Stimulated activated CD8-positive, alpha-beta memory T cell treated with anti-CD3 and anti-CD28 coated beads, Interleukin-15, amount 100 ng/mL, for 48 hours (primary cell): ENCODE measurements around the gene AGBL4.

Source experiments
- DNase-seq, 2 donors: peaks; one replicate each; pipeline ENCODE4 v3.0.0-alpha.2; 2020; ENCODE audit warnings: low read depth in 2 of 2

Gene AGBL4

DNA sequence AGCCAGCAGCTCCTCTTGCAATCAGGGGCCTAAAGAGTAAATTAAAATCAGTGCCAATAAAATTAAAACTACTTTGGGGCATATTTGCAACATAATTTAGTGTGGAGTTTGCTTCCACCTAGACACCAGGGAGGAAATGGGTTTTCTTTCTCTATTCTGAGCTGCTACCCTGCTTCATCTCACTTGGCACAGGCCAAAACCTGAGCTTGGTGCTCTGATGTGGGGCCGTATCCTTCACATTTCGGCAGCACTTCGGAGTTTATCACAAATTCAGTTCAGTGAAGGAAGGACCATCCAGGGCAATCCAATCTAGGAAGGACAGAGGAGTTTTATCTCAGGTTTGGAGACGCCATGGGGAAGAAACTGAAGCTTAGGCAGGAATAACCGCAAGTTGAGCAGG lies 1428.1 kb downstream of the AGBL4 start:
- no peak for DNase-seq

DNA sequence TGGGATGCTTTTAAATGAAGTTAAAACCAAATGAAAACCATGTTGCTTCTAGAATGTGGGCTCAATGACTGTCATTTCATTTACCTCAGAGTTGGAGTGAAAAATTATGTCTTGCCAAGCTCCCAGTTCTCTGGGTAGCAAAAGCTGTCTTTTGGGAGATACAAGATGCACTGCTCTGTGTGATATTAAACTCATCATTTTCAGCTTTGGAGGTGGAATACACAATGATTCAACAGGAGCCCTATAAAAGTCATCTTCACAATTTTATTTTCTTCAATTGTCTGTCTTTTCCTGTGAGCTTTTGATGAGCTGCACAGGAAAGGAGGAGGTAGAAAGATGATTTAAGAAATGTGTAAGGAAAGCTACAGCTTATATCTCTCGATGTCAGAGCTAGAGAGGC lies 1431.4 kb downstream of the AGBL4 start:
- no peak for DNase-seq

DNA sequence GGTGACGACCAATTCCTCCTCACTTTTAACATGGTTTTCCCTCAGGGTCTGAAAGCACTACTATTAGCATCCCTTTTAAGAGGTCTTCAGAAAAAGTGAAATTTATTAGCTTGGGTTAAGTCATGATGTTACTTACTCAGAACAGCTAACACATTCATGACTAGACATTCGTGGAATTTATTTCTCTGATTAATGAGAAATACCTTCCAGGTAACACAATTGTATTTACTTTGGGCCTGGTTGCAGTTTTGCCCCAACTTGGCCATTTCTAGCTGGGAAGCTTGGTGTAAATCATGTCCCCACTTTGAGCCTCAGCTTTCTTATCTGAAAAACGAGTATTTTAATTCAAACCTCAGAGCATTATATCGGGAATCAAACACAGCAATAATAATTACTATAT lies 1432.6 kb downstream of the AGBL4 start:
- no peak for DNase-seq

DNA sequence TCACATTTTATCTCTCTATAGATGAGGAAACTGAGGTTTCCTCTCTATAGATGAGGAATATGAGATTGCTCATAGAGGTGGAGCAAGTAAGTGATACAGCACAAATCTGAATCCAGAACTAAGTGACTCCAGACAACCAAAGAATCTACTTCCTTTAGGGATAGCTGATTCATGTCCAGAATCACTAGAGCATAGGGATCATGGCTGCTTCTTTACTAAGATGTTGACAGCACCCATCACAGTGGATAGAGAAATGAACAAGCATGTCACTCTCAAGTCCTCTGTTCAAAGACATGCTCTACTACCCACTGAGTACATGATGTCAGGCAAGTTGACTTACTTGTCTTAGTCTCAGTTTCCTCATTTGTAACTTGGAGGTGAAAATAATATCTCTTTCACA lies 1435.7 kb downstream of the AGBL4 start:
- no peak for DNase-seq

DNA sequence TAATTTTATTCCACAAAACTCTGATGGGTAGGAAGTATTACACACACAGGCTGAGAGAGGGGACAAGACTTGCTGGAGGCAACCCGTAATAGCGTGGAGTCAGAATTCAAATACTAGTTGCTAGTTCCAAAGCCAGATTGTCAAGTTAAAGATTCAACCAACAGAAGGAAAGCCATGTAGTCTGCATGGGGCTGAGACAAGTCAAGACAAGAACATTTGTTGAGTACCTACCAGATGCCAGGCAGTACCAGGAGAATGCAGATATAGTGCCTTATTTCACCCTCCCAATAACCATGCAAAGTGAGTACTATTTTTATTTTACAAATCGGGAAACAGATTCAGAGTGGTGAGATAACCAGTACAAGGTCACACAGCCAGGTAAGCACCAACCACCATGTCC lies 1441.3 kb downstream of the AGBL4 start:
- DNase-seq, result no peak

DNA sequence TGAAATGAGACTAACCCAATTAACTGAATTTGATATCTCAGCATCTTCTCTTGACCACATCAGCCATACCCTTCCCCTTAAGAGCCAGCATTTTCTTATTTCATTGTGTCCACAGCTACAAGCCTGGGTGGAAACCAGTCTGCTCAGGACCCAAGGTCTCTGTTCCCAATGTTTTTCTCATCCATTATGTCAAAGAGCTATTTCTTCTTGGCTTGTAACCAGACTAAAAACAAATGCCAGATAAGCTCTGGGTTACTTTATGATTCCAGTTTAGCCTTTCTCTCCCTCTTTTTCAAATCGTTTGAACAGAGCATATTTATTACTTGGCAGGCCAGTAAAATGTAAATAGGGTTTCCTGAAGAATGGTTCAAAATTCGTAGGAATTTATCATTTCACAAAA lies 1442.5 kb downstream of the AGBL4 start:
- no peak for DNase-seq

DNA sequence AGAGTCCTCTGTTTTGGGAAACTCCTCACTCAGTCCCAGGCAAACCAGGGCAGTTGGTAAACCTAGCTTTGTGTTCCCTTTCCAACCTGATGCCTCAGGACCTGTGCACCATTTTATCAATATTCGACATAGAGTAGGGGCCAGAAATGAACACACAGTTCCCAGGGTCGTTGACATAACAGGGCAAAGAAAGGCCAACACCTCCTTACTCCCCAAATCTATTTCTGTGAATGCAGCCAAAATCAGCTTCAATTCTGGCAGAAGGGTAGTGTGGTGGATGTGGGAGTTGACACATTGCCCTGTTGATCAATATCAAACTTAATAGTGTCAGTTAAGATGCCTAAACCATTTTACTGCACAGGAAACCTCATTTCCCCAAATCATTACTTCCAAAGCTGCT lies 1447.2 kb downstream of the AGBL4 start:
- no peak for DNase-seq

DNA sequence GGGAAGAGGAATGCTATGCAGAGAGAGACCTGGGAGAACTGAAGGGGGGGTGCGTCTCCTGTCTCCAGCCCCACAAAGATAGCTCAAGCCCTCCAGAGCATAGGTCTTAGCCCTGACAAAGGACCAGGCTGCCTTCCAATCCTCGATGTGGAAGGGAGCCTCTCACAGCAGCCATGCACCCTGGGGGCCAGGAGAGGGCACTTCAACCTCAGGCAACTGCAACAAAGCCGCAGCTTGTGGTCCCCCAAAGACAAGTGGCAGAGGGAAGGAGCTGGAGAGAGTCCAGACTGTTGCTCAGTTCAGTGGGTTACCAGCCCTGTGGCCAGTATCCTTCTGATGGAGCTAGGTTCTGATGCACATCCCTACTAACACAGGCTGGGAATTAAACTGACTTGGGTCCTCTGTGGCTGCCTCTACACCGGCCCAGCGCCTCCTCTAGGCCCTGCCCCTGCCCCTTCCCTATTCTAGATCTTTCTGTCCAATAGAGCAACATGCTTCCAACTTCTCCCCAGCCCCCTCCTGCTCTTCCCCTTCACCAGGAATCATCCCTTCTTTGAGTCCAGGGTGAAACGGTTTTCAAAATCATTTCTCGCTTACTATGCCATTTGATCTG lies 1451.0 kb downstream of the AGBL4 start:
- peak in 1 of 2 donors; percentile 2 for DNase-seq

DNA sequence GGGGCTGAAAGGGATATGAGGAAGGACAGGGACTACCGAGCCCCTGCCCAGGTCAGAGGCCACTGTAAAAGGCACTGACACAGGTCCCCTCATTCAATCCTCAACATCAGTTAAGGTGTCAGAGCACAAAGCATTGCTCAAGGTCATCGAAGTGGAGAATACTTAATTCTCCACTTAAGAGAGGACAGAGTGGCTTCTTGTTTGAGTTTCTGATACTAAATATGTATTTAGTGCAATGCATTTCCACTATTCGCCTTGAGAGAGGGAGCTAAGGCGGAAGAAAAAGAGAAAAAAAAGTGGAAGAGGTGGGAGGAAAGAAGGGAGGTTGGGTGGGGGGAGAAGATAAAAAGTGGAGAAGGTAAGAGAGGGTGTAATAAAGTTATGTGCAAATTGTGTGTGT lies 1451.6 kb downstream of the AGBL4 start:
- DNase-seq, result no peak

DNA sequence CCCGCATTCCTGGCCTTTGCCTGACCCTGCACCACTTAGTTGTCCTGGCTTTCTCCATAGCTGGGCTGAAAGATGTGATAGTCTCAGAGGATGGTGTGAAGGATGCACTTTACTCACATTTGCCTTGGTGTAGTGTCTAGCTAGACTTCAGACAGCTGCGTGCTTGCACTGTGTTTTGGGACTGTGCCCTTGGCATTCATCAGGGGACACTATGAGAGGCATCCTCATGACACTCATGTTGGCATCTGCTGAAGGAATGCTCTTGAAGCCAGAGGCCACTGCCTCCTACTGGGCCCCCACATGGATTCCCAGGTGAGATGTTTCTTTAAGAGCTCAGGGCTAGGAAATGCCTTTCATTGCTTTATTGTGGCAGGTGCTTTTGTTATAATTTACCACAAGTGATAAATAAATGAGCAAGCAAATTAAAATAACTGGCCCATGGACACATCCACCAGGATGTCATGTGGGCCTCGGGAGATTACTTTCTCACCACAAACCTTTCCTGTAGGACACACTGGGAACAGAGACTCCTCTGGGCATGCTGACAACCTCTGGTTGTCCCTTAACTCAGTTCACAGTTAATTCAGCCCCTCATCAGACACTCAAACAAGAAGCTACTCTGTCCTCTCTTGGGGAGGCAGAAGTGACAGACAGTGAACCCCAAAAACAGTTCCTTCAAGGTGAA lies 1452.3 kb downstream of the AGBL4 start:
- no peak for DNase-seq

DNA sequence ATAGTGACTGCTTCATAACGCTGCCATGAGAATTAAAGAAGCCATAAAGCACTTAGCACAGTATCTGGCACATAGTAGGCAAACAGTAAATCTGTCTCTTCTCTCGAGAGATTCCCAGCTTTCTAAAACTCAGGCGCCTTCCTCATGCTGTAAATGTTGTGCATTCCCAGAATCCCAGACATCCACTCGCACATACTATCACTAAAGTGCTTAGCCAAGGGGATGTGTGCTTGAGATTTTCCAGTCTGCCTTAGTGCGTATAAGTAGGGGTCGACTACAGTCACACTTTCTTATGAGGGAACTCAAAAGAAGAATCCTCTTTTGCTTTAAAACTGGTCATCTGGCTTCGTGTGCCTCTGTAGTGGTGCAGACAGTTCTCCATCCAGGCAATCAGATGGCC lies 1453.2 kb downstream of the AGBL4 start:
- no peak for DNase-seq

DNA sequence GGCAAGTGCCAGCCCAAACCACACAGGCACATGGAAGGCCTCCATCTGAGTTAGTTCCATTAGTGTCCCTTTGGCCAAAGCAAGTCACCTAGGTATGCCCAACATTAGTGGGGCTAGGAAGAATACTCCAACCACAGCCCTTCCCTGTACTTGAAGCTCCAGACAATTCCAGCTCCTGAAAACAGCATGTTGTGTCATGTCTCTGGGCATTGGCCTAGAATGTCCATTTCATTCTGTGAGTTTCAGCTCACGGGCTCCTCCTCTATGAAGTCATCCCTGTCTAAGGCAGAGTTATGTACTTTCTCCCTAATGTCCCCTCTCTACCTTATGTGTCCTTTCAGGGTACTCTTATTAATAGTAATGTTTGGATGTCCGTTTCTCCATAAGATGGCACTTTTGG lies 1455.3 kb downstream of the AGBL4 start:
- DNase-seq, result no peak

DNA sequence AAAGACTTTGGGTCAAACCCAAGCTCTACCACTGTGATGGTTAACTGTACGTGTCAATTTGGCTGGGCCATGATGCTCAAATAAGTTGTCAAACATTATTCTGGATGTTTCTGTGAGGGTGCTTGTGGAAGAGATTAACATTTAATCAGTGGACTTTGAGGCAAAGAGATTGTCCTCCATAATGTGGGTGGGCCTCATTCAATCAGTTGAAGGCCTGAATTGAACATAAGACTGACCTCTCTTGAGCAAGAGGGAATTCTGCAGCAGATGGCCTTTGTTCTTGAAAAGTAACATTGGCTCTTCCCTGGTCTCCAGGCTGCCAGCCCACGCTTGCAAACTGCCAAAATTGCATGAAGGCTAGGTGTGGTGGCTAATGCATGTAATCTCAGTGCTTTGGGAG lies 1457.3 kb downstream of the AGBL4 start:
- DNase-seq, result no peak

DNA sequence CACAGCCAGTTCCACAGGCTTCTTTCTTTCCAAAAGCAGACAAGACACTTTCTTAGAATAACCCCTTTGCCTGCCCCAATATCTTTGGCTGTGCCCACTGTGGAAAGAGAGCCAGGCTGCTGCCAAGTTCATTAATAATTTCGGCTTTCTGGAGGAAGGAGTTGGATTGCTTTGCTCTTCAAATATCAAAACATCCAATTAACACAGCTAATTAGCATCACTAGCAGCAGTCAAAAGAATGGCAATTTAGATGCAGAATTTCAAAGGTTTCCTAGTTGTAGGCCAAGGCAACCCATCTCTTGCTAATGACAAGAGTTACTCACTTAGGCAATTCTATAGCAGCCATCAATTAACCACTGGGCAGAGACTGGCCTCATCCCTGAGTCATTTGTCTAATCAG lies 1460.7 kb downstream of the AGBL4 start:
- no peak for DNase-seq

DNA sequence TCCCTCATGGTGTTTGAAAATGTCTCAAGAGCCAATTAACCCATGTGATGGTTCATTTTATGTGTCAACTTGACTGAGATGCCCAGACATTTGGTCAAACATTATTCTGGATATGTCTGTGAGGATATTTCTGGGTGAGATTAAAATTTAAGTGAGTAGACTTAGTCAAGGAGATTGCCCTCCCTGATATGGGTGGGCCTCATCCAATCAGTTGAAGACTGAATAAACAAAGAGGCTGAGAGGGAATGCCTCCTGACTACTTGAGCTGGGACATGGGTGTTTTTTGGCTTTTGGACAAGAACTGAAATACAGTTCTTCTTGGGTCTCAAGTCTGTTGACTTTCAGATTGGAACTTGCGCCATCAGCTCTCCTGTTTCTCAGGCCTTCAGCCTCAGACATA lies 1462.3 kb downstream of the AGBL4 start:
- no peak for DNase-seq

DNA sequence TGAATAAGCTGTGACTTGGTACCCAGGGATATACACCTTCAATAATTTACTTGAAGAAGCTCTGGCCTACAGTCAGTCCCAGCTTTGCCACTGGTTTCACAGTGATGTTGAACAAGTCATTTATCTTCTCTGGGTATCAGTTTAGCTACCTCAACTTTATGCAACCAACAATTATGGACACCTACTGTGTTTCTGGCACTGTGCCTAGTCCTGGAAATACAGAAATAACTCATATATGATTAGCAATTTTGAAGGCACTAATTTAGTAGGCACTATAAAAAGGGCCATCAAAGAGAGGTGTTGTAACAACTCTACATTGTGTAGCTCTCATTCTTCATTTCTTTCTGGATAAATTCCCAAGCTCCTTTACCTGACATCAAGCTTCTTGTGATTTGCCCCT lies 1463.2 kb downstream of the AGBL4 start:
- no peak for DNase-seq

DNA sequence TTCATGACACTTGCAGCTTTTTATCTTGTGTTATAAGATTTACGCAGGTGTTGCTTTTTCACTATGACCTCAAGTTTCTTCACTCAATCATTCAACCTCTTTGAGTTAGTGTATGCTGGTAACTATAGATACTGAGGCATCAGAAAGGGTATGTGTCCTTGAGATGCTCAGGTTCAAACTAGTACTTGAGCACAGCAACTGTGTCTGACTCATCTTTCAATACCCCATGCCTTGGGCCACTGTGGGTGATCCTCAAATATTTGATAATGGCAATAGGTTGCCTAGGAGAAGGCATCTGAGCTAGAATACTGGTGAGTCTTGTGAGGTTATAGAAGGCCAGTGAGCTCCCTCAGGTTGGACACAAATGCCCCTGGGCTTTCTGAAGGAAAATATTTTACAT lies 1463.6 kb downstream of the AGBL4 start:
- DNase-seq, result no peak

DNA sequence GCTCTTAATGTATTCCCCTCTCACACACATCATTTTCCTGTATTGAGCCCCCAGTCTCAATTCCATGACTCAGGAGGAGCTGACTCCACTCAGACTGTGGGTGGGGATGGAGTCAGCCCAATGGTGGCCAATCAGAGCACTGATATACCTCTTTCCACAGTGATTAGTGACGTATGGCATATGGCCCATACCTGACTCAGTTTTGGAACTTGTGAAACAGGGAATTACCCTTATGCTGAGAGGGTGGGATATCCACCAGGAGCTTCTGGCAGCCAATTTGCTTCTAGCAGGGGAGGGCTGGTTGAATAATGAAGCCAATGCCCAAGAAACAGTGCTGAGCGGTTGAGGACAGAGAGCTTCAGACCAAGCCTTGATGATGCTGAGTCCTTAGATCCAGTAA lies 1465.4 kb downstream of the AGBL4 start:
- DNase-seq, result no peak

DNA sequence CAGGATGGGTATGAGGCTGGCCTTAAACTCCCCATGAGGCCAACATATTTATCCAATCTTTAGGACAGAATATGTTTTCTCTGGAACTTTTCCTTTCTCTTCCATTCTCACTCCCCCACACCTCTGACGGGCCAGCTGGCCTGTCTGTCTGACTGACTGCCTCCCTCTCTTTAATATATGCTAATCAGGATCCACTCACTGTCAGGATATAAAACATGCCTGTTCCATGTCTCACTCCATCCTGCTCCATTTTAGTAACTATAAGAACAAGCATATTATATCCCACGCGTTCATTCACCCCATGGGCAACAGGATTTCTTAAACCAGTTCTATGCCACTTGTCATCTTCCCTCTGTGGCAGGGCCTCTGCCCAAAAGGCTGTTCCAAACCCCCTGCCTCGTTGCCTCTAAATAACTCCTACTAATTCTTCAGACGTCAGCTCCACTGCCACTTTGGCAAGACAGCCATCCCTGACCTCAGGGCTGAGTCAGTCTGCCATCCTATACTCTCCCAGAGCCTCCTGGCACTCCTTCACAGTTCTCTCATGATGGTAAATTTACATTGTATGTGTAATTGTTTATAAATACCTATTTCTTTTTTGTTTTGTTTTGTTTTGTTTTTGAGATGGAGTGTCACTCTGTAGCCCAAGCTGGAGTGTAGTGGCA lies 1467.4 kb downstream of the AGBL4 start:
- DNase-seq, result no peak

DNA sequence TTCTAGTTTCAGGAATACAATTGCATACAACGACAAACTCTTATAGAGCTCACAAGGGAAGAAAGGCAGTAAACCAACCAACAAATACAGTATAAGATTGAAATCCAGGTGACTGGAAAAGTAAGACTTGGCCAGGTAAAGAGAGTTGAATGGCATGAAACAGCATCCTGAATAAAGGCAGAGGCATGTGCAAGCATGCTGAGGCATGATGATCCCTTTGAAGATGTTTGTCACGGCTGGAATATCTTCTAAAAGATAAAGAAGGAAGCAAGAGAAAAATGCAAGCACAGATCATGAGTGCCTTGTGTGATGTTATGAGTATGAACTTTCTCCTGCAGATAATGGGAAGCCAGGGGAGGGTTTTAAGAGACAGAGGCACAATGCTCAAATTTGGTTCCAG lies 1468.5 kb downstream of the AGBL4 start:
- no peak for DNase-seq

DNA sequence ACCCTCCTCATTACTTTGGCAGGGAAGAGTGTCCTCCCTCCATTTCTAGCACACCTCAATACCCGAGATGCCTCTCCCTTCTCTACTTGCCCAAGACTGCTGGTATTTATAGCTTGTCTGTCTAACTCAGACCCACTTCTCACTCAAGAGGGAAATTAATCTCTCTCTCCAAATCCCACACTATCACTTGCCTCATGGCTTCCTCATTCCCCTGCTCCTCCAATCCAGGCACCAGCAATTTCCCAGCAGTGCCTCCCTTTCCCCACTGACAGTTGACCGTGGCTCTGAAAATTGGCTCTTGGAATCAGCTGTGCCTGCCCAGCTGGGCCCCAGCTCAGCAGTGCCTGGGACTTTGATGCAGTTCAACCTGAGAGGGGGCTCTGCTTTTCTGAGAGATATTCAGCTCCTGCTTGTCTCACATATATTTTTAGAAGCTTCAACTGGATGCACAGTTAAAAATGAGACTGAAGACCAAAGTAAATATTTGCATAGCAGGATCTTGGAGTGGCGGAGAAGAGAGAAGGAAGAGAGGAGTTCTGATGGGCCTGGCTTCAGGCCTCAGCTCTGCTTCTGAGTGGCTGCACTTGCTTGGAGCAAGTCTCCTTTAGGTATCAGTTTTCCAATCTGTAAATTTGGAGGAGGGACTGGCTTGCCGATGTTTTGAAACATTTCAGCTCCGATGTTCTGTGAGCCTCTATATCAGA lies 1470.7 kb downstream of the AGBL4 start:
- DNase-seq, result no peak

DNA sequence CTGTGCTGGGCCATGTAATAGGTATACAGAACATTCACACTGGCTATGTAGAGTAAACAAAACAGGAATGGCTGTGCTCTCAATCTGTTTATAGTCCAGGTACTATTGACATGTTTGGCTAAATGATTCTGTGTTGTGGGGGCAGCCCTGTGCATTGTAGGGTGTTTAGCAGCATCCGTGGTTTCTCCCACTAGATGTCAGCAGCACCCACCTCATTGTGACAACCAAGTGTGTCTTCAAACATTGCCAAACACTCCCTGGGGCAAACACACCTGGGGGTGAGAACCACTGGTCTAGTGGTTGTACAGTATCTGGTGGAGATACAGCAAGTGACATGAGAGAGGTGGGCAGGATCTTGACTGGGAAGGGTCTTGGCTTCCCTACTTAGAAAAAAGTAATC lies 1471.3 kb downstream of the AGBL4 start:
- DNase-seq, result no peak

DNA sequence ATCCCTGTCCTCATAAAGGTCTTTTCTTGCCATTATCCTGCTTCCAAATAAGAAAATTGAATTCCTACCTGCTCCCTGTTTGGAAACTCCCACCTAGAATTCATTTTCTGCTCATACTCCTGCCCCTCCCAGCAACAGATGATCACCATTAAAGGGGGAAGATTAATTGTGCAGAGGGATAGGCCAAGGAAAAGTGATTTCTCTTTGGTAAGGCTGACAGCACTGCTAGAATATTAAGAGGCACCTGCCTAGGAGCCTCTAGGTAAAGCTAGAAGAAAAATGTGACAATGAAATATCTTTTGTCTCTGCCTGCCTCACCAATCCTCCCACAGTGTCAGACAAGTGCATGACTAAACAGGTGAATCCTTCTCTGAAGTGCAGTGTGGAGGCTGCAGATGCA lies 1474.8 kb downstream of the AGBL4 start:
- DNase-seq, result no peak
